Keratinocyte (primary cell): ENCODE results near the gene KCNJ1. TPM values are rescaled to one million over a fixed set of nuclear protein-coding genes. Genes with fewer than 3 reads are reported as not detected.

Source experiments
- DNase-seq: peaks from one replicate; pipeline ENCODE4 v3.0.0-alpha.2; 2011; ENCODE audit warnings: low read depth, missing footprints, low spot score
- FAIRE-seq: peaks from 2 replicates; lab custom pipeline; 2011; peaks lifted over from hg19 to GRCh38; lab: Jason Lieb, UNC
- H2AFZ ChIP-seq: 2 replicates; pipeline ENCODE4 v1.6.0; 2012; ENCODE audit warnings: low read length, control low read depth, inconsistent platforms; ENCODE audit not compliant: control insufficient read depth
- H3K27ac ChIP-seq: 2 replicates; pipeline ENCODE4 v1.5.1; 2011; ENCODE audit warnings: low read length; ENCODE audit not compliant: control insufficient read depth, insufficient read depth
- H3K27me3 ChIP-seq: 3 replicates; pipeline ENCODE4 v1.6.0; 2011; ENCODE audit warnings: low read length; ENCODE audit not compliant: control insufficient read depth, insufficient read depth; ENCODE audit errors: extremely low read depth
- H3K36me3 ChIP-seq, 2 experiments: 2 replicates in 1 of 2; 3 replicates in 1 of 2; pipeline ENCODE4 v1.5.1; 2011; ENCODE audit warnings: low read length in 2 of 2, mild to moderate bottlenecking in 1 of 2; ENCODE audit not compliant: control insufficient read depth in 2 of 2, insufficient read depth in 2 of 2; ENCODE audit errors: extremely low read depth in 1 of 2
- H3K4me1 ChIP-seq: 3 replicates; pipeline ENCODE4 v1.5.1; 2011; ENCODE audit warnings: low read length; ENCODE audit not compliant: control insufficient read depth, insufficient read depth; ENCODE audit errors: extremely low read depth
- H3K4me2 ChIP-seq: 3 replicates; pipeline ENCODE4 v1.6.0; 2011; ENCODE audit warnings: low read depth, low read length; ENCODE audit not compliant: control insufficient read depth, insufficient read depth; ENCODE audit errors: extremely low read depth
- H3K4me3 ChIP-seq, 3 experiments: fragments of 200-600 bp in 1 of 3; sonication (generic) in 1 of 3; 2 replicates in 2 of 3; 3 replicates in 1 of 3; pipeline ENCODE4 v1.5.1; 2011 to 2016; ENCODE audit warnings: low read length in 3 of 3, mild to moderate bottlenecking in 3 of 3, control low read depth in 2 of 3, inconsistent platforms in 1 of 3, low read depth in 1 of 3, mixed read lengths in 1 of 3, mixed run types in 1 of 3, moderate library complexity in 1 of 3; ENCODE audit not compliant: control insufficient read depth in 2 of 3, insufficient read depth in 2 of 3; ENCODE audit errors: extremely low read depth in 1 of 3
- H3K79me2 ChIP-seq: 2 replicates; pipeline ENCODE4 v1.6.0; 2012; ENCODE audit warnings: low read length; ENCODE audit not compliant: control insufficient read depth, insufficient read depth
- H3K9ac ChIP-seq: 3 replicates; pipeline ENCODE4 v1.6.0; 2011; ENCODE audit warnings: low read length; ENCODE audit not compliant: control insufficient read depth, insufficient read depth; ENCODE audit errors: extremely low read depth
- H3K9me1 ChIP-seq: 3 replicates; pipeline ENCODE4 v1.6.0; 2011; ENCODE audit warnings: low read length; ENCODE audit not compliant: control insufficient read depth, insufficient read depth; ENCODE audit errors: extremely low read depth
- H3K9me3 ChIP-seq: 2 replicates; pipeline ENCODE4 v1.5.1; 2012; ENCODE audit warnings: low read depth, low read length; ENCODE audit not compliant: control insufficient read depth
- H4K20me1 ChIP-seq: 3 replicates; pipeline ENCODE4 v1.6.0; 2011; ENCODE audit warnings: low read length; ENCODE audit not compliant: control insufficient read depth, insufficient read depth; ENCODE audit errors: extremely low read depth
- EZH2 ChIP-seq: IDR thresholded peaks from one replicate; pipeline ENCODE4 v1.6.1; 2012; ENCODE audit warnings: inconsistent platforms, mild to moderate bottlenecking, low read length, moderate library complexity
- dilution Hi-C: fragments of 300-500 bp; cut with MboI; formaldehyde crosslinking; loops from one replicate; pipeline ENCODE4 v1.7.0; 2020; ENCODE audit warnings: low sequenced_read_pairs; ENCODE audit not compliant: extremely low pct_ligation_motif_present
- polyA plus RNA-seq, 5 experiments: library from polyadenylated mRNA; depleted of rRNA in 3 of 5; stranded (reverse) in 3 of 5; stranded (forward) in 1 of 5; unstranded in 1 of 5; fragments of >200 nt; gene quantifications; 1 replicate in 1 of 5; 2 replicates in 3 of 5; 3 replicates in 1 of 5; pipeline versions ENCODE4 v1.2.1 to v1.2.3, GENCODE V29; 2011 to 2012; ENCODE audit warnings: missing spikeins in 2 of 5, low read depth in 1 of 5, low replicate concordance in 1 of 5
- TF ChIP-seq, protein P1 (sequence below), 3 experiments: IDR thresholded peaks in 1 of 3; conservative IDR thresholded peaks in 1 of 3; optimal IDR thresholded peaks in 1 of 3; 2 replicates in 2 of 3; 3 replicates in 1 of 3; pipeline versions ENCODE3 to v1.5.1; 2011; ENCODE audit warnings: low read length in 3 of 3, mild to moderate bottlenecking in 3 of 3, moderate library complexity in 2 of 3, control low read depth in 1 of 3, inconsistent platforms in 1 of 3; ENCODE audit not compliant: insufficient read depth in 2 of 3; ENCODE audit errors: extremely low read depth in 1 of 3

Gene KCNJ1
- polyA plus RNA-seq, 1 donor (not counting 4 experiments of a cell fraction or from before 2014, with no cell fraction given): 0.12 TPM

DNA sequence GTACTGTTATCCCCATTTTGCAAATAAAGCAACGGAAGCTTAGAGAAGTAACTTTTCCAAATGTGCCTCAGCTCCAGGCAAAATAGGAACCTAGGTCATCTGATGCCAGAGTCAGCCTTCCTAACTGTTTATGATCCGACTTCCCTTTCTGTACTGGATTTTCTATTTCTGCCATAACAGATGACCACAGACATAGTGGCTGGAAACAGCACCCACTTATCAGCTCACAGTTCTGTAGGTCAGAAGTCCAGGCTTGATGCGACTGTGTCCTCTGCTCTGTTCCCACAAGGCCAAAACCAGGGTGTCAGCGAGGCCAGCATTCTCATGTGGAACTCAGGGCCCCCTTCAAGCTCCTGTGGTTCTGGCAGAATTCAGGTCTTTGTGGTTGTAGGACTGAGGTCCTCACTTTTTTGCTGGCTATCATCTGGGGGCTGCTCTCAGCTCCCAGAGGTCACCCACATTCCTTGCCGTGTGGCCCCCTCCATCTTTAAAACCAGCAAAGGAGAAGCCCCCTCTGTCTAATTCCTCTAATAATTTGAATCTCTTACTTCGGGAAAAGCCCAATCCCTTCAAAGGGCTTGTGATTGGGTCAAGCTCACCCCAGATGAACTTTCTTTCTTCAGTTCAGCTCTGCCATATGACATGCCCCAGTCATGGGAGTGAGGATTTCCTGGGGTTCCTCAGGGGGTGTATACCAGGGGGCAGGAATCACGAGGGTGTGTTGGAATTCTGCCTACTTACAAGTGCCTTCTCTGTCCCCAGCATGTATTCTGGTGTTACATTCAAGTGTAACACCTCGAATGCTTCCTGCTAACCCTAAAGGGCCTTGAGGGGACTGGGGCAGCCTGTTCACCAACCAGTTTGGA is 39.3 kb upstream of the KCNJ1 start:
- H3K4me3 ChIP-seq: peak overlapping the region in 2 of 3 experiments; percentile 40 to 63
- no peak for FAIRE-seq

GRCh38 chr11:128905345-128906184 is 38.5 kb upstream of the KCNJ1 start:
- Histone ChIP-seq H3K9me3 (no peaks in the 10 kb centered on the region), H3K4me3 (peak overlapping the region; percentile 50 to 67 (median 63)), H3K27me3 (no peaks in the 10 kb centered on the region), H3K4me1 (peaks cover 59% of the 10 kb centered on the region), H3K36me3 (no peaks in the 10 kb centered on the region), H4K20me1 (no peaks in the 10 kb centered on the region), H3K9ac (peak overlapping the region; percentile 66), H3K27ac (peak overlapping the region; percentile 57), H3K79me2 (no peaks in the 10 kb centered on the region), H2AFZ (peak overlapping the region; percentile 62), H3K9me1 (no peaks in the 10 kb centered on the region), H3K4me2 (peak overlapping the region; percentile 79)
- peak; percentile 61 for DNase-seq
- FAIRE-seq: peak; percentile 81
- no peak for TF ChIP-seq EZH2
- TF ChIP-seq, protein P1, sequence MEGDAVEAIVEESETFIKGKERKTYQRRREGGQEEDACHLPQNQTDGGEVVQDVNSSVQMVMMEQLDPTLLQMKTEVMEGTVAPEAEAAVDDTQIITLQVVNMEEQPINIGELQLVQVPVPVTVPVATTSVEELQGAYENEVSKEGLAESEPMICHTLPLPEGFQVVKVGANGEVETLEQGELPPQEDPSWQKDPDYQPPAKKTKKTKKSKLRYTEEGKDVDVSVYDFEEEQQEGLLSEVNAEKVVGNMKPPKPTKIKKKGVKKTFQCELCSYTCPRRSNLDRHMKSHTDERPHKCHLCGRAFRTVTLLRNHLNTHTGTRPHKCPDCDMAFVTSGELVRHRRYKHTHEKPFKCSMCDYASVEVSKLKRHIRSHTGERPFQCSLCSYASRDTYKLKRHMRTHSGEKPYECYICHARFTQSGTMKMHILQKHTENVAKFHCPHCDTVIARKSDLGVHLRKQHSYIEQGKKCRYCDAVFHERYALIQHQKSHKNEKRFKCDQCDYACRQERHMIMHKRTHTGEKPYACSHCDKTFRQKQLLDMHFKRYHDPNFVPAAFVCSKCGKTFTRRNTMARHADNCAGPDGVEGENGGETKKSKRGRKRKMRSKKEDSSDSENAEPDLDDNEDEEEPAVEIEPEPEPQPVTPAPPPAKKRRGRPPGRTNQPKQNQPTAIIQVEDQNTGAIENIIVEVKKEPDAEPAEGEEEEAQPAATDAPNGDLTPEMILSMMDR (optimal IDR thresholded peaks at IDR 0.05 in 1 of 3, IDR thresholded peaks at IDR 0.05 in 1 of 3, conservative IDR thresholded peaks at IDR 0.05 in 1 of 3; ENCODE audit: extremely low read depth in 1 of 3, insufficient read depth in 2 of 3, low read length in 3 of 3): peak; percentile 44 to 65 (median 63)
- dilution Hi-C loops: no loop called here

More for the DNA sequence above, 39.3 kb upstream of the KCNJ1 start:
- Histone ChIP-seq H3K36me3 (no peaks in the 10 kb centered on the region), H3K9me3 (no peaks in the 10 kb centered on the region), H3K4me1 (peaks cover 59% of the 10 kb centered on the region), H2AFZ (peak overlapping the region; percentile 25), H4K20me1 (no peaks in the 10 kb centered on the region), H3K27ac (peak overlapping the region; percentile 23), H3K9ac (peak overlapping the region; percentile 66), H3K79me2 (no peaks in the 10 kb centered on the region), H3K9me1 (no peaks in the 10 kb centered on the region), H3K4me2 (peak overlapping the region; percentile 79), H3K27me3 (no peaks in the 10 kb centered on the region)
- TF ChIP-seq, protein P1 (optimal IDR thresholded peaks at IDR 0.05 in 1 of 3, IDR thresholded peaks at IDR 0.05 in 1 of 3, conservative IDR thresholded peaks at IDR 0.05 in 1 of 3; ENCODE audit: extremely low read depth in 1 of 3, insufficient read depth in 2 of 3, low read length in 3 of 3): no peak
- TF ChIP-seq EZH2: no peak
- dilution Hi-C loops: no loop called here
- DNase-seq: no peak
